IMR-90 (cell line): Measurements from ENCODE around the gene GPBAR1. TPM values are rescaled to one million over a fixed set of nuclear protein-coding genes. Genes with fewer than 3 reads are reported as not detected.

ENCODE experiments used
- CTCF ChIP-seq: conservative IDR thresholded peaks from 2 replicates; pipeline ENCODE4 v1.5.1; 2012; ENCODE audit warnings: mild to moderate bottlenecking, low read depth, low read length, improper control_type of control experiment
- USF2 ChIP-seq: fragments of 150-350 bp; IDR thresholded peaks from 2 replicates; pipeline ENCODE4 v1.6.1; 2017; ENCODE audit warnings: mild to moderate bottlenecking, antibody characterized with exemption, low read length, low read depth
- polyA plus RNA-seq, 3 experiments: library from polyadenylated mRNA; depleted of rRNA; stranded (reverse); fragments of >200 nt; gene quantifications; 2 replicates each; pipeline ENCODE4 v1.2.3, GENCODE V29; 2012; ENCODE audit warnings: low replicate concordance in 1 of 3
- total RNA-seq: library from RNA; depleted of rRNA; stranded (reverse); fragments of >200 nt; gene quantifications from 2 replicates; pipeline ENCODE4 v1.2.3, GENCODE V29; 2012

Gene GPBAR1
- total and polyA plus RNA-seq, 2 of the 4 experiments (the other 2 are of a cell fraction), result under 0.01 to 0.21 TPM

- TF ChIP-seq USF2 (no peak), CTCF (no peak)
These were observed 24.8 kb downstream of the GPBAR1 start (continued) for GRCh38 chr2:218285604-218286003.
